ENCODE measurements around the gene ITCH. TPM values are rescaled to one million over a fixed set of nuclear protein-coding genes. Genes with fewer than 3 reads are reported as not detected.
"Not testable (repeated sequence)": the region's sequence is repeated elsewhere in the genome, so short reads cannot be mapped to it uniquely, and the experiment has no call there.

The ITCH gene
- total RNA-seq, 2 donors from 2014 or later: 46.2 to 70.6 TPM

DNA sequence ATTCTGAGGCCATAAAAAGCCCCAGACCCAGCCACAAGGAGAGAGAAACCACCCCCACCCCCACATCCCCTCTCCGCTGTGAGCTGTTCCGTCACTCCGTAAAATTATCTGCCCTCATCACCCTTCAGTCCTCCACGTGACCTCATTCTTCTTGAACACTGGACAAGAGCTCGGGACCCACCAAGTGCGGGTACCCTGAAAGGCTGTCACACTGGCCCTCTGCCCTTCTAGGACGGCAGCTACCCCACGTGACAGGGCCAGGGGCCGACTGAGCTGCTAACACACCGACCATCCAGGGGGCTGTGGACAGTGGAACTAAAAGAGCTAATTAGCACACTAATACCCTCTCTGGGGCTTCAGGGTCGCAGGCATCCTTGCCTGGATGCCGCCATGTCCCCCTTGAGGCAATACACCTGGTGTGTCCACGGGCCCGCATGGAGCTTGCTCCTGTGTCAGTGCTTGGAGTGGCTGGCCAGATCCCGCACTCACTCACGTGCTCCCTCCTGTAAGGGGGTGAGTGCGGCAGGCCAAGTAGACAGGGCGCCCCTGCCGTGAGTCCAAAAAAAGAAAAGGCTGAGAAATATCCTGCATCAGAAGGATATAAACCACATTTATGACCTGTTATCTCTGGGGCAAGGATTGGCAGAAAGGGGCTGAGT, 30.7 kb upstream of the ITCH start:
- H3K4me1 ChIP-seq (ENCODE audit: control insufficient read depth in 1 of 2, low read depth in 2 of 2): no peaks in the 10 kb centered on the region
- TF ChIP-seq, protein P1, sequence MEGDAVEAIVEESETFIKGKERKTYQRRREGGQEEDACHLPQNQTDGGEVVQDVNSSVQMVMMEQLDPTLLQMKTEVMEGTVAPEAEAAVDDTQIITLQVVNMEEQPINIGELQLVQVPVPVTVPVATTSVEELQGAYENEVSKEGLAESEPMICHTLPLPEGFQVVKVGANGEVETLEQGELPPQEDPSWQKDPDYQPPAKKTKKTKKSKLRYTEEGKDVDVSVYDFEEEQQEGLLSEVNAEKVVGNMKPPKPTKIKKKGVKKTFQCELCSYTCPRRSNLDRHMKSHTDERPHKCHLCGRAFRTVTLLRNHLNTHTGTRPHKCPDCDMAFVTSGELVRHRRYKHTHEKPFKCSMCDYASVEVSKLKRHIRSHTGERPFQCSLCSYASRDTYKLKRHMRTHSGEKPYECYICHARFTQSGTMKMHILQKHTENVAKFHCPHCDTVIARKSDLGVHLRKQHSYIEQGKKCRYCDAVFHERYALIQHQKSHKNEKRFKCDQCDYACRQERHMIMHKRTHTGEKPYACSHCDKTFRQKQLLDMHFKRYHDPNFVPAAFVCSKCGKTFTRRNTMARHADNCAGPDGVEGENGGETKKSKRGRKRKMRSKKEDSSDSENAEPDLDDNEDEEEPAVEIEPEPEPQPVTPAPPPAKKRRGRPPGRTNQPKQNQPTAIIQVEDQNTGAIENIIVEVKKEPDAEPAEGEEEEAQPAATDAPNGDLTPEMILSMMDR (IDR thresholded peaks at IDR 0.05): no peak
- no peaks in the 10 kb centered on the region for H3K9me3 ChIP-seq
- no peaks in the 10 kb centered on the region for H3K27me3 ChIP-seq (replicated peaks; ENCODE audit: insufficient read depth)
- DNase-seq (ENCODE audit: low spot score) (no peak), ATAC-seq (ENCODE audit: insufficient number of reproducible peaks, low FRiP score, low read depth) (no peak)
- no peak overlapping the region for H3K27ac ChIP-seq
- H3K4me3 ChIP-seq: no peak overlapping the region
- H3K36me3 ChIP-seq: no peaks in the 10 kb centered on the region

DNA sequence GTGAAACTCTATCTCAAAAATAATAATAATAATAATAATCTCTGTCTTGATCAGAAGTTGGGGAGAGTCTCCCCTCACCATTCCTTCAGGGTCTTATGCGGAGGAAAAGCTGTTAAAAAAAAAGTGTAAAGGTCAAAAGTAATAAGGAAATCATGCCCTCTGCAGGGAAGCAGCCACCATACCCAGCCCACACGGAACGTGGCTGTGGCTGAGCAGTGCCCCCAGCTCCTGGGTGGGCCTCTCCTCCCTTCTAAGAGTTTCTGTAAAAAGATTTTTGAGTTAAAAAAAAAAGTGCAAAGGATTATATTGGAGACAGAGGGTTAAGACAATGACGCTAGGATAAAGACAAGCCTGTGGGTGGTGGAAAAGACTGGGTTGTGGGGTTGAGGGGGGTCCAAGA, 29.3 kb upstream of the ITCH start:
- no peaks in the 10 kb centered on the region for H3K9me3 ChIP-seq
- H3K4me3 ChIP-seq: no peak overlapping the region
- no peak for ATAC-seq (ENCODE audit: insufficient number of reproducible peaks, low FRiP score, low read depth)
- no peaks in the 10 kb centered on the region for H3K36me3 ChIP-seq
- TF ChIP-seq, protein P1 (IDR thresholded peaks at IDR 0.05): no peak
- no peak for DNase-seq (ENCODE audit: low spot score)
- no peaks in the 10 kb centered on the region for H3K4me1 ChIP-seq (ENCODE audit: control insufficient read depth in 1 of 2, low read depth in 2 of 2)
- no peaks in the 10 kb centered on the region for H3K27me3 ChIP-seq (replicated peaks; ENCODE audit: insufficient read depth)
- H3K27ac ChIP-seq: no peak overlapping the region

GRCh38 chr20:34334654-34335407, 28.2 kb upstream of the ITCH start:
- H3K4me3 ChIP-seq: no peak overlapping the region

GRCh38 chr20:34337544-34337943, 25.5 kb upstream of the ITCH start:
- TF ChIP-seq, protein P1 (IDR thresholded peaks at IDR 0.05): no peak
- ATAC-seq (ENCODE audit: insufficient number of reproducible peaks, low FRiP score, low read depth): no peak
- no peaks in the 10 kb centered on the region for H3K36me3 ChIP-seq

More at GRCh38 chr20:34334654-34335407, 28.2 kb upstream of the ITCH start:
- Histone ChIP-seq H3K36me3 (no peaks in the 10 kb centered on the region), H3K4me1 (ENCODE audit: control insufficient read depth in 1 of 2, low read depth in 2 of 2) (no peaks in the 10 kb centered on the region), H3K27me3 (replicated peaks; ENCODE audit: insufficient read depth) (no peaks in the 10 kb centered on the region), H3K27ac (no peak overlapping the region), H3K9me3 (no peaks in the 10 kb centered on the region)
- TF ChIP-seq, protein P1 (IDR thresholded peaks at IDR 0.05): no peak
- ATAC-seq (ENCODE audit: insufficient number of reproducible peaks, low FRiP score, low read depth) (no peak), DNase-seq (ENCODE audit: low spot score) (no peak)

GRCh38 chr20:34337982-34338726, 24.9 kb upstream of the ITCH start:
- H3K27me3 ChIP-seq (replicated peaks; ENCODE audit: insufficient read depth): no peaks in the 10 kb centered on the region
- H3K36me3 ChIP-seq: no peaks in the 10 kb centered on the region
- no peaks in the 10 kb centered on the region for H3K9me3 ChIP-seq
- H3K4me3 ChIP-seq: no peak overlapping the region
- DNase-seq (ENCODE audit: low spot score) (no peak), ATAC-seq (ENCODE audit: insufficient number of reproducible peaks, low FRiP score, low read depth) (no peak)
- H3K27ac ChIP-seq: no peak overlapping the region
- TF ChIP-seq, protein P1 (IDR thresholded peaks at IDR 0.05): no peak
- H3K4me1 ChIP-seq (ENCODE audit: control insufficient read depth in 1 of 2, low read depth in 2 of 2): no peaks in the 10 kb centered on the region

More at GRCh38 chr20:34337544-34337943, 25.5 kb upstream of the ITCH start:
- Histone ChIP-seq H3K27ac (no peak overlapping the region), H3K4me1 (ENCODE audit: control insufficient read depth in 1 of 2, low read depth in 2 of 2) (no peaks in the 10 kb centered on the region), H3K4me3 (no peak overlapping the region), H3K27me3 (replicated peaks; ENCODE audit: insufficient read depth) (no peaks in the 10 kb centered on the region), H3K9me3 (no peaks in the 10 kb centered on the region)
- DNase-seq (ENCODE audit: low spot score): no peak

- H3K9me3 ChIP-seq; H3K4me3 ChIP-seq; H3K27ac ChIP-seq; DNase-seq (ENCODE audit: low spot score); H3K27me3 ChIP-seq (replicated peaks; ENCODE audit: insufficient read depth); H3K4me1 ChIP-seq (ENCODE audit: control insufficient read depth in 1 of 2, low read depth in 2 of 2); ATAC-seq (ENCODE audit: insufficient number of reproducible peaks, low FRiP score, low read depth); H3K36me3 ChIP-seq: not testable (repeated sequence)
Measured at GRCh38 chr20:34340726-34341125, 22.3 kb upstream of the ITCH start.

DNA sequence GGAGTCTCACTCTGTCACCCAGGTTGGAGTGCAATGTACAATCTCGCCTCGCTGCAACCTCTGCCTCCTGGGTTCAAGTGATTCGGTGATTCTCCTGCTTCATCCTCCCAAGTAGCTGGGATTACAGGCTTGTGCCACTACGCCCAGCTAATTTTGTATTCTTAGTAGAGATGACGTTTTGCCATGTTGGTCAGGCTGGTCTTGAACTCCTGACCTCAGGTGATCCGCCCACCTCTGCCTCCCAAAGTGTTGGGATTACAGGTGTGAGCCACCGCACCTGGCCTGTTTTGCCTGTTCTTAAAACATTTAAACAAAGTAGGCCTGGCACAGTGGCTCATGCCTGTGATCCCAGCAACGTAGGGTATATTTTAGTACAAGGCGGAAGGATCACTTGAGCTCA, 21.9 kb upstream of the ITCH start:
- H3K27me3 ChIP-seq (replicated peaks; ENCODE audit: insufficient read depth); DNase-seq (ENCODE audit: low spot score); H3K27ac ChIP-seq; ATAC-seq (ENCODE audit: insufficient number of reproducible peaks, low FRiP score, low read depth); H3K4me1 ChIP-seq (ENCODE audit: control insufficient read depth in 1 of 2, low read depth in 2 of 2); H3K9me3 ChIP-seq; H3K4me3 ChIP-seq; H3K36me3 ChIP-seq: not testable (repeated sequence)

Data from thoracic aorta (tissue), 2 donors.